HG03521 (cell line): ENCODE results near the gene VPS37C.
"Not testable (repeated sequence)": the region's sequence is repeated elsewhere in the genome, so short reads cannot be mapped to it uniquely, and the experiment has no call there.

Experiments
- ATAC-seq: cut with Tn5 transposase; IDR thresholded peaks from one replicate; pipeline ENCODE4 v1.9.1; 2021; ENCODE audit warnings: mild to moderate bottlenecking, moderate library complexity; ENCODE audit not compliant: unreplicated experiment

The VPS37C gene

GRCh38 chr11:61102667-61103571 lies 58.3 kb downstream of the VPS37C start:
- no peak for ATAC-seq

DNA sequence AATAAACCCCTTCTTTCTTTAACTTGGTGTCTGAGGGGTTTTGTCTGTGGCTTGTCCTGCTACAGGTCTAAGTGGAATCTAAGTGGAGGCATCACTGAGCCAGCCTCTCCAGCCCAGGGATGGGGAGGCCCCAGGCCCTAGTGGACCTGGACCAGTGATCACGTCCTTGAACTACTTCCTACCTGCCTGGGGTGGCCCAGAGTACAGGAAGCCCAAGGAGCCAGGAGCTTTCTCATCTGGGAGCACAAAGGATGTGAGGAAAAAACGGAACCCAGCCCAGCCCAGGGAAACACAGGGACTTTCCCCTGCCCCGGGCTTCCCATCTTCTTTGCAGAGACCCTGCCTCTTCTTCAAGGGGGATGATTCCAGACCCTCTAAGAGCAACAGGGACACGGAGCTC lies 62.4 kb downstream of the VPS37C start:
- no peak for ATAC-seq

DNA sequence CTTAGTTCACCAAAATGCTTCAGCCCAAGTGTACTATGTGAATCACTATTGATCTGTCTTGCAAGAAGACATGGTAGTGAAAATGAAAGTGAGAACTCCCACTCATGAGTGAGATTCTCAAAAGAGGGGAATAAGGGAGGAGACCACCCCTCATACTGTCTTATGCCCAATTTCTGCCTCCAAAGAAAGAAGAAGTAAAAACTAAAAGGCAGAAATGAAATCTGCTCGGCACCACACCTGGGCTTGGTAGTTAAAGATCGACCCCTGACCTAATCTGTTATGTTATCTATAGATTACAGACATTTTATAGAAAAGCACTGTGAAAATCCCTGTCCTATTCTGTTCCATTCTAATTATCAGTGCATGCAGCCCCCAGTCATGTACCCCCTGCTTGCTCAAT lies 63.0 kb downstream of the VPS37C start:
- not testable (repeated sequence) for ATAC-seq

GRCh38 chr11:61095021-61095420 lies 66.2 kb downstream of the VPS37C start:
- ATAC-seq = no peak

DNA sequence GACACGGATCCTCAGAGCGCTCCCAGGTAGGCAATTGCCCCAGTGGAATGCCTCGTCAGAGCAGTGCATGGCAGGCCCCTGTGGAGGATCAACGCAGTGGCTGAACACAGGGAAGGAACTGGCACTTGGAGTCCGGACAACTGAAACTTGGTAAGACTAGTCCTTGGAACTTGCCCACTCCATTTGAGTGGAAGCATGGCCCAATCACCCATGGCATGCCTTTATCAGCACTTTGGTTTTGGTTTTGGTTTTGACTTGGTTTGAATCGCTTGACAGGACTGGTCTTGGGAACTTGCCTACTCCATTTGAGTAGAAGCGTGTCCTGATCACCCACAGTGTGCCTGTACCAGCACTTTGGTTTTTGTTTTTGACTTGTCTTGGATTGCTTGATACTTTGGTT lies 67.1 kb downstream of the VPS37C start:
- not testable (repeated sequence) for ATAC-seq

- no peak for ATAC-seq
These were observed 68.1 kb downstream of the VPS37C start for GRCh38 chr11:61092908-61093763.

DNA sequence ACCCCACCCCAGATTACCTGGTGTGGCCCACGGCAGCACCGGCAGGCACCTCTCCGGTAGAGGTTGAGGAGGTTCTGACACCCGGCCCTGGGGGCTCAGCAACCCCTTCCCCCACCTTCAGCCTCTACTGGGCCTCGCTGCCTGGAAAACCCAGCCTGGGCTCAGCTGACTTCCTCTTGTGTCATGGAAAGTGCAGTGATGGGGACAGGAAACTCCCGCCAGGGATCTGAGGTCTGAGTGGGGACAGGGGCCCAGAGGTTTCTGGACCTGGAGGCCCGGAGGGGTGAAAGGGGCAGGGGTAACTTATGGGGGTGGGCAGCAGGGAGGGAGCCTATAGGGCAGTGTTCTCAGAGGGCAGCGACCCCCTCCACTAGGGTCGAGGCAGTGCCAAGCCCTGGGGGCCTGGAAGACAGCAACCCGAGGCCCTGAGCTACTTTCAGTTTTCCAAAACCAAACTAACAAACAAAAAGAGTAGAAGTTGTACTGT lies 68.9 kb downstream of the VPS37C start:
- no peak for ATAC-seq

GRCh38 chr11:61091373-61092279 lies 69.6 kb downstream of the VPS37C start:
- ATAC-seq = no peak

DNA sequence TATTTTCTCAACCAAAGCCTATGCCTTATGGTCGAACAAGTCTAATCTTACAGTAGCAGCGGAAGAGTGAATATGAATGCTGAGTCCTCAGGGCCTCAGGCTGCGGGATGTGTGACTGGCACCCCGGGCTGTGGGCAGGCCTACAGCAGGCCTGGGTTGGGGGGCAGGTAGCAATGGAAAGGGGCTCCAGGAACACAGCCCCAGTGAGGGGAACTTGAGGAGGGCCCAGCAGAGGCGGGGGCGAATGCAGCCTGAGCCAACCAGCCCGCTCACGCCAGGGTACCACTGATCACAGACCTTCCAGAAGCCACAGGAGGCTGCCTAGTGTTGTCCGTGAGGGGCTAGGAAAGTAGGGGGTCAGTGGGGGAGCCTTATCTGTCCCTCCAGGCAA lies 70.2 kb downstream of the VPS37C start:
- ATAC-seq = no peak

DNA sequence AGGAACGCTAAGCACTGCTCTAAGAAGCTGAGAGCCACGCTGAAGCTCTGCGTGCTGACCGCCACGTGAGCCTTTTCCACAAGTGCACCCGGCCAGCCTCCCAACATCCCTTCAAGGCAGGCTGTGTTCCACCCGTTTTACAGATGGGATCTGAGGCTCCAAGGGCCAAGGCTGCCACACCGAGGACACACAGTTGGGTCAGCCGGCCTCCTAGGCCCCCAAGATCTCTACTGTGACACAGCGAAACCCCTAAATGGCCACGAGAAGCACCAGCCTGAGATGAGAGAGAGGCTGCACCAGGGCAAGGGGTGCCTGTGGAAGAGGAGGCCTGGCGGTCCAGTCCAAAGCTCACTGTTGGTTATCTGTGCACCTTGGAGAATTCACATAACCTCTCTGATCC lies 70.7 kb downstream of the VPS37C start:
- no peak for ATAC-seq

GRCh38 chr11:61089806-61090491 lies 71.3 kb downstream of the VPS37C start:
- no peak for ATAC-seq

DNA sequence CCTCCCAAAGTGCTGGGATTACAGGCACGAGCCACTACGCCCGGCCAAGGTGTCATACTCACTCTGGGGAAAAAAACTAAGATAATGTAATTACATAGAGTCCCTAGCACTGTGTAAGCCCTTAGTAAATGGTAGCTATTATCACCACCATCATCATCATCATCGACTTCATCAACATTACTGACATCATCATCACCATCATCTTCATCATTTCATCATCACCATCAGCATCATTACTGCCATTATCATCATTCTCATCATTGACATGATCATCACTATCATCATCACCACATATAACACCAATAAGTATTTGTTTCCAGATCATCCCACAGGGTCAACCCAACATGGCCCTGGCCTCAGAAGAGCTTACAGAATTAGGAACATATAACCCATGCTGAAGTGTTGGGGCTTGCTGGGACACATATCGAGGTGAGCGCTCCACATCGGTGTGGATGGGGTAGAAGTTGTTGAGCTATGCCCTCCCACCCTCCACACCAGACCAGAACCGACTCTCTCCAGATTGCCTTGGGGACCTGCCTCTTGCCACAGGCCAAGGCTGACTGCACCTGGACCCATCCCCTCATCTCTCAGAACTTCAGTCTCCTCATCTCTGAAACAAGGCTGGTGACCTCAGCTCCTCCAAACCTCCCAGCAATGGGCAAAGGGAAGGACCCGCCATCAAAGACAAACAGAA lies 73.7 kb downstream of the VPS37C start:
- ATAC-seq = no peak

DNA sequence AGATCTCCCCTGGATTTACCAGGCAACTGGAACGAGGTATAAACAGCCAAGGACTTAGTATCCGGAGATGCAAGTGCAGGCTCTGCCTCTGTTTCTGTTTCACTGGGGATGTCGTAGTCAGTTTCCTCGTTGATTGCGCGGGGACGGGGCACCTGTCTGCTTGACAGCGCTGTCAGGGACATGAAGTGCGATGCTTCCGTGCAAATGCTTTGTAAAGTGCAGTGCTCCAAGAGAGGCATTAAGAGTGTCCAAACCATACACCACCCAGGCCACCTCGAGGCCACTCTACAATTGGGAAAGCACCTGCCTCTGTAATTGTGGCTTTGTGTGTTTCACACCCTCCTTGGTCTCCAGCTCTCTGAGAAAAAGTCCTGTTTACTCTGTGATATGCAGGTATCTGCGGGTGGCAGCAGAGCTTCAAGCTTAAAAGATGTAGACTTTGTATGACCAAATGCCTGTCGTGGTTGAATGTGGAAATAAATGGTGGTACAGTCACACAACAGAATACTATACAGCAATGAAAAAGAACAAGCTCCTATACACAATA lies 77.6 kb downstream of the VPS37C start:
- ATAC-seq = no peak

- ATAC-seq = no peak
These were observed 78.2 kb downstream of the VPS37C start for GRCh38 chr11:61082931-61083531.

GRCh38 chr11:61082062-61082870 lies 79.0 kb downstream of the VPS37C start:
- ATAC-seq = no peak

DNA sequence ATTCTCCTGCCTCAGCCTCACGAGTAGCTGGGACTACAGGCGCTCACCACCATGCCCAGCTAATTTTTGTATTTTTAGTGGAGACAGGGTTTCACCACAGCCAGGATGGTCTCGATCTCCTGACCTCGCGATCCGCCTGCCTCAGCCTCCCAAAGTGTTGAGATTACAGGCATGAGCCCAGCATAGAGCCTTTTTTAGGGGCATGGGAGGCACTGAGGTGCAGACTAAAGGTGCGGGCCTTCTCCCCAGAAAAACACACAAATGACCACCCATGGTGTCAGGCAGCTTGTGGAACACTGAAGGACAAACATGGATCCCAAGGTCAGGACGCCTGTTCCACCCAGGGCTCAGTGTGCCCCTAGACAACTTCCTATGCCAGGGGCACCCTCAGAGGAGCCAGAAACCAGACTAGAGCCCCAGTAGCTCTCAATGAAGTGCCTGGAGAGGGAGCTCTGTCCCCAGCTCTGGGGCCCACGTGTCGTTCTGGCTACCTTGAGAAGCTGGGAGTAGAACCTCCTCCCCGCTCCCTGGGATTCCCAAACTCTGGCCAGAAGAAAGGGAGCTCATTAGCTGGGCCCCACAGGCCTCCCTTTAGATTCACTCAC lies 80.1 kb downstream of the VPS37C start:
- no peak for ATAC-seq

GRCh38 chr11:61080526-61080925 lies 80.7 kb downstream of the VPS37C start:
- ATAC-seq = no peak
